GM06990 (cell line): ENCODE data around the gene ATP11B.

Experiments used
- DNase-seq: peaks from one replicate; pipeline ENCODE4 v3.0.0-alpha.2; 2011; ENCODE audit not compliant: insufficient read length; ENCODE audit errors: extremely low read depth
- H3K27me3 ChIP-seq: replicated peaks from 2 replicates; pipeline ENCODE4 v1.6.0; 2011; ENCODE audit warnings: low read length; ENCODE audit not compliant: control insufficient read depth, insufficient read depth
- H3K36me3 ChIP-seq: 2 replicates; pipeline ENCODE4 v1.5.1; 2011; ENCODE audit warnings: low read length; ENCODE audit not compliant: control insufficient read depth, insufficient read depth
- H3K4me3 ChIP-seq: replicated peaks from 2 replicates; pipeline ENCODE4 v1.5.1; 2011; ENCODE audit warnings: low read depth, mild to moderate bottlenecking, control low read depth, low read length
- TF ChIP-seq, protein P1 (sequence below): IDR thresholded peaks from 2 replicates; pipeline ENCODE4 v1.5.1; 2011; ENCODE audit warnings: low read length, control low read depth, mild to moderate bottlenecking, inconsistent platforms; ENCODE audit not compliant: insufficient read depth, poor library complexity, severe bottlenecking

ATP11B gene

GRCh38 chr3:182970811-182971418 is 177.6 kb downstream of the ATP11B start:
- Histone ChIP-seq H3K27me3 (no peaks in the 10 kb centered on the region), H3K36me3 (no peaks in the 10 kb centered on the region), H3K4me3 (no peak overlapping the region)
- no peak for DNase-seq
- TF ChIP-seq, protein P1, sequence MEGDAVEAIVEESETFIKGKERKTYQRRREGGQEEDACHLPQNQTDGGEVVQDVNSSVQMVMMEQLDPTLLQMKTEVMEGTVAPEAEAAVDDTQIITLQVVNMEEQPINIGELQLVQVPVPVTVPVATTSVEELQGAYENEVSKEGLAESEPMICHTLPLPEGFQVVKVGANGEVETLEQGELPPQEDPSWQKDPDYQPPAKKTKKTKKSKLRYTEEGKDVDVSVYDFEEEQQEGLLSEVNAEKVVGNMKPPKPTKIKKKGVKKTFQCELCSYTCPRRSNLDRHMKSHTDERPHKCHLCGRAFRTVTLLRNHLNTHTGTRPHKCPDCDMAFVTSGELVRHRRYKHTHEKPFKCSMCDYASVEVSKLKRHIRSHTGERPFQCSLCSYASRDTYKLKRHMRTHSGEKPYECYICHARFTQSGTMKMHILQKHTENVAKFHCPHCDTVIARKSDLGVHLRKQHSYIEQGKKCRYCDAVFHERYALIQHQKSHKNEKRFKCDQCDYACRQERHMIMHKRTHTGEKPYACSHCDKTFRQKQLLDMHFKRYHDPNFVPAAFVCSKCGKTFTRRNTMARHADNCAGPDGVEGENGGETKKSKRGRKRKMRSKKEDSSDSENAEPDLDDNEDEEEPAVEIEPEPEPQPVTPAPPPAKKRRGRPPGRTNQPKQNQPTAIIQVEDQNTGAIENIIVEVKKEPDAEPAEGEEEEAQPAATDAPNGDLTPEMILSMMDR: no peak
